RWPE2 (cell line): ENCODE data around the gene CDK5RAP2.
"Not testable (repeated sequence)": the region's sequence is repeated elsewhere in the genome, so short reads cannot be mapped to it uniquely, and the experiment has no call there.

Experiments
- ATAC-seq: fragments of 200-7000 bp; cut with Tn5 transposase; 3 replicates; pipeline ENCODE4 v1.9.1; 2021; ENCODE audit warnings: low read depth
- DNase-seq: peaks from one replicate; pipeline ENCODE4 v3.0.0-alpha.2; 2020; ENCODE audit warnings: low spot score
- H3K27ac ChIP-seq: fragments of 450-650 bp; 2 replicates; pipeline ENCODE4 v1.5.1; 2017; ENCODE audit warnings: mild to moderate bottlenecking; ENCODE audit not compliant: poor library complexity, severe bottlenecking
- H3K27me3 ChIP-seq: fragments of 250-450 bp; sonication (Bioruptor Pico); 2 replicates; pipeline ENCODE4 v1.5.1; 2021; ENCODE audit warnings: mild to moderate bottlenecking, moderate library complexity; ENCODE audit not compliant: insufficient read depth, poor library complexity, severe bottlenecking
- H3K36me3 ChIP-seq: fragments of 250-450 bp; sonication (Bioruptor Pico); 2 replicates; pipeline ENCODE4 v1.5.1; 2020; ENCODE audit warnings: low read depth, mild to moderate bottlenecking, moderate library complexity
- H3K4me1 ChIP-seq: fragments of 250-450 bp; sonication (Bioruptor Pico); 2 replicates; pipeline ENCODE4 v1.5.1; 2021; ENCODE audit warnings: mild to moderate bottlenecking, moderate library complexity; ENCODE audit not compliant: insufficient read depth, poor library complexity, severe bottlenecking
- H3K4me3 ChIP-seq: fragments of 250-450 bp; sonication (Bioruptor Pico); 2 replicates; pipeline ENCODE4 v1.5.1; 2021; ENCODE audit warnings: mild to moderate bottlenecking, moderate library complexity; ENCODE audit not compliant: severe bottlenecking
- H3K9me3 ChIP-seq: fragments of 250-450 bp; sonication (Bioruptor Pico); 2 replicates; pipeline ENCODE4 v1.5.1; 2021; ENCODE audit warnings: mild to moderate bottlenecking, moderate library complexity; ENCODE audit not compliant: severe bottlenecking
- CTCF ChIP-seq: fragments of 450-650 bp; IDR thresholded peaks from one replicate; pipeline ENCODE4 v1.5.1; 2017; ENCODE audit warnings: mild to moderate bottlenecking, moderate library complexity; ENCODE audit not compliant: poor library complexity, severe bottlenecking

The CDK5RAP2 gene

GRCh38 chr9:120463765-120464164 lies 116.2 kb downstream of the CDK5RAP2 start:
- DNase-seq (no peak), ATAC-seq (no peak)
- Histone ChIP-seq H3K27me3 (no peaks in the 10 kb centered on the region), H3K9me3 (no peaks in the 10 kb centered on the region), H3K4me3 (no peak overlapping the region), H3K36me3 (peaks cover 28% of the 10 kb centered on the region), H3K4me1 (no peaks in the 10 kb centered on the region), H3K27ac (no peak overlapping the region)
- no peak for TF ChIP-seq CTCF

GRCh38 chr9:120461677-120462076 lies 118.3 kb downstream of the CDK5RAP2 start:
- H3K4me3 ChIP-seq, DNase-seq, H3K4me1 ChIP-seq, ATAC-seq, H3K9me3 ChIP-seq, H3K27me3 ChIP-seq, H3K27ac ChIP-seq: not testable (repeated sequence)
- peaks cover 34% of the 10 kb centered on the region for H3K36me3 ChIP-seq

- Histone ChIP-seq H3K4me1 (no peaks in the 10 kb centered on the region), H3K4me3 (no peak overlapping the region), H3K27me3 (no peaks in the 10 kb centered on the region), H3K9me3 (no peaks in the 10 kb centered on the region), H3K27ac (no peak overlapping the region), H3K36me3 (peaks cover 46% of the 10 kb centered on the region)
- DNase-seq (no peak), ATAC-seq (no peak)
- no peak for TF ChIP-seq CTCF
Measured at GRCh38 chr9:120456218-120456617, 123.7 kb downstream of the CDK5RAP2 start.

- no peak overlapping the region for H3K4me3 ChIP-seq
- H3K27ac ChIP-seq: no peak overlapping the region
- TF ChIP-seq CTCF: no peak
- ATAC-seq: no peak
- no peaks in the 10 kb centered on the region for H3K4me1 ChIP-seq
- H3K27me3 ChIP-seq: no peaks in the 10 kb centered on the region
- H3K9me3 ChIP-seq: no peaks in the 10 kb centered on the region
- DNase-seq: no peak
- H3K36me3 ChIP-seq: peaks cover 39% of the 10 kb centered on the region
Measured at GRCh38 chr9:120454467-120454866, 125.5 kb downstream of the CDK5RAP2 start.

GRCh38 chr9:120453792-120454191 lies 126.2 kb downstream of the CDK5RAP2 start:
- Histone ChIP-seq H3K36me3 (peaks cover 33% of the 10 kb centered on the region), H3K27me3 (no peaks in the 10 kb centered on the region), H3K27ac (no peak overlapping the region), H3K4me1 (no peaks in the 10 kb centered on the region), H3K4me3 (no peak overlapping the region), H3K9me3 (no peaks in the 10 kb centered on the region)
- DNase-seq (no peak), ATAC-seq (no peak)
- no peak for TF ChIP-seq CTCF
